HepG2 (cell line): ENCODE results near the gene HECTD4.

Source experiments
- CTCF ChIP-seq: sonication (generic); formaldehyde crosslinking; IDR thresholded peaks from 2 replicates; pipeline ENCODE4 v1.5.0; 2020; ENCODE audit warnings: mild to moderate bottlenecking, missing genetic modification reagents, moderate library complexity
- MZF1 ChIP-seq: sonication (generic); formaldehyde crosslinking; IDR thresholded peaks from 2 replicates; pipeline ENCODE4 v1.8.1; 2023; ENCODE audit warnings: mild to moderate bottlenecking, missing genetic modification reagents, borderline replicate concordance
- NONO ChIP-seq, 2 experiments: fragments of 450-650 bp in 1 of 2; sonication (generic) in 1 of 2; formaldehyde crosslinking in 1 of 2; IDR thresholded peaks in 1 of 2; conservative IDR thresholded peaks in 1 of 2; 2 replicates each; pipeline versions ENCODE4 v1.6.1 to v1.8.0; 2017 to 2022; ENCODE audit warnings: mild to moderate bottlenecking in 1 of 2, missing genetic modification reagents in 1 of 2, moderate library complexity in 1 of 2
- PRDM4 ChIP-seq: sonication (generic); formaldehyde crosslinking; IDR thresholded peaks from 2 replicates; pipeline ENCODE4 v1.9.0; 2021; ENCODE audit warnings: missing genetic modification reagents, borderline replicate concordance
- SIN3B ChIP-seq: fragments of 150-350 bp; IDR thresholded peaks from 2 replicates; pipeline ENCODE4 v1.6.1; 2014; ENCODE audit warnings: low read length
- TAF1 ChIP-seq: sonication (generic); formaldehyde crosslinking; IDR thresholded peaks from 2 replicates; pipeline ENCODE4 v1.4.0; 2020; ENCODE audit warnings: missing genetic modification reagents
- ZNF350 ChIP-seq: sonication (generic); formaldehyde crosslinking; IDR thresholded peaks from 2 replicates; pipeline ENCODE4 v1.4.0; 2020; ENCODE audit warnings: mild to moderate bottlenecking, low read depth, missing genetic modification reagents, borderline replicate concordance
- ZNF644 ChIP-seq: IDR thresholded peaks from 2 replicates; pipeline ENCODE4 v1.6.1; 2016; ENCODE audit warnings: low read depth

GRCh38 chr12:112308652-112309051, 73.6 kb downstream of the HECTD4 start:
- TF ChIP-seq NONO (IDR thresholded peaks at IDR 0.05) (no peak), NONO (CRISPR knock-in tag; conservative IDR thresholded peaks at IDR 0.05) (no peak), ZNF350 (CRISPR knock-in tag) (no peak), TAF1 (CRISPR knock-in tag) (no peak), SIN3B (no peak), PRDM4 (no peak), ZNF644 (CRISPR knock-in tag) (no peak), MZF1 (CRISPR knock-in tag) (no peak), CTCF (CRISPR knock-in tag) (no peak)
